GM12872 (cell line): ENCODE results near the gene RPS6KL1.

Source experiments
- TF ChIP-seq, protein P1 (sequence below): IDR thresholded peaks from 3 replicates; pipeline ENCODE4 v1.5.1; 2011; ENCODE audit warnings: low read depth, mild to moderate bottlenecking, low read length, moderate library complexity; ENCODE audit not compliant: insufficient read depth

RPS6KL1 gene

DNA sequence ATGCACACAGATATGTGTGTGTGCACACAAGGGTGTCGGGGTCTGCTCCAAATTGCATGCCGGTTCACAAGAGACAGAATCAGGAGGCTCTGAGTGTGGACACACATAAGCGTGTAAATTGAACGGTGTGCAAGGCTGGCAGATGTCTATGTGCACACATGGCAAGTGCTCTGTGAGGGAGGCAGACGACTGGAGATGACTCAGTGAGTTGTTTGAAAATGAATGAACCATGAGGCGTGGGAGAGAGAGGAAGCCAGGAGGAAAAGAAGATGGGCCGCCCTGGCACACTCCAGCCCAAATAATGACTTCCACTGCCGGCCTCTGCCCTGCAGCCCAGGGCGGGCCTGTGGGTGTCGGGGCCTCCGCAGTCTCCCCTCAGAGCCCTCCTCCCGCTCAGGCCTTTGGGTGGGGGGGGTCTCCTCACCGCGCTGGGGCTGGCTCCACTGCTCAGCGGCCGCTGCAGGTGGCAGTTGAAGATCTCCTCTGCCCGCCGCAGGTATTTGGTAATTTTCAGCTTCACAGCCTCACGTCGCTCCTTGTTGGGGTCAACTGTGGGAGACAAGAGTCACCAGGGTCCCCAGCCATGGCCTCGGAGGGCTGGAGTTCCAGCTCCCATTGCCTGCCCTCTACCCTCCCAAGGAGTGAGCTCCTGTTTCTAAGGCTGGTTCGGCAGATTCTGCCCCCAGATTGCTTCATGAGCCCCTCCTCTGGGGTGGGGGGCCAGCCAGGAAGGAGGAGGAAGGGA lies 3.5 kb downstream of the RPS6KL1 start:
- TF ChIP-seq, protein P1, sequence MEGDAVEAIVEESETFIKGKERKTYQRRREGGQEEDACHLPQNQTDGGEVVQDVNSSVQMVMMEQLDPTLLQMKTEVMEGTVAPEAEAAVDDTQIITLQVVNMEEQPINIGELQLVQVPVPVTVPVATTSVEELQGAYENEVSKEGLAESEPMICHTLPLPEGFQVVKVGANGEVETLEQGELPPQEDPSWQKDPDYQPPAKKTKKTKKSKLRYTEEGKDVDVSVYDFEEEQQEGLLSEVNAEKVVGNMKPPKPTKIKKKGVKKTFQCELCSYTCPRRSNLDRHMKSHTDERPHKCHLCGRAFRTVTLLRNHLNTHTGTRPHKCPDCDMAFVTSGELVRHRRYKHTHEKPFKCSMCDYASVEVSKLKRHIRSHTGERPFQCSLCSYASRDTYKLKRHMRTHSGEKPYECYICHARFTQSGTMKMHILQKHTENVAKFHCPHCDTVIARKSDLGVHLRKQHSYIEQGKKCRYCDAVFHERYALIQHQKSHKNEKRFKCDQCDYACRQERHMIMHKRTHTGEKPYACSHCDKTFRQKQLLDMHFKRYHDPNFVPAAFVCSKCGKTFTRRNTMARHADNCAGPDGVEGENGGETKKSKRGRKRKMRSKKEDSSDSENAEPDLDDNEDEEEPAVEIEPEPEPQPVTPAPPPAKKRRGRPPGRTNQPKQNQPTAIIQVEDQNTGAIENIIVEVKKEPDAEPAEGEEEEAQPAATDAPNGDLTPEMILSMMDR = no peak

DNA sequence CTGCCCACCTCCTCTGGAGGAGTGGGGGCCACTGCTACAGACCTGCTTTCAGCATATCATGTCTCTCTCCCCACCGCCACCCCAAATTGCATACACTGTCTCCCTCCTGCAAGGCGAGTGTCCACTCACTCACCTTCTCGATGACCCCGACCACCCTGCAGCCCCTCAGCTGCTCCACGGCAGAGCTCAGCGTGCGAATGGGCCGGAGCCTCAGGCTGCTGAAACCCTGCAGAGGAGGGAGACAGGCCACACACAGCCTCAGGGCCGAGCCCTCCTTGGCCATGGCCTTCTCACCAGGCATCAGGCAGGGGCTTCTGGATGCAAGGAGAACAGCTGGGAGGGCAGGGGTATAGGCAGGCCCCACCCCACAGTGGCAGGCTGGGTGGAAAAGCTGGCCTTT lies 4.7 kb downstream of the RPS6KL1 start:
- TF ChIP-seq, protein P1 = no peak

GRCh38 chr14:74917646-74918081 lies 5.4 kb downstream of the RPS6KL1 start:
- TF ChIP-seq, protein P1 = no peak

- TF ChIP-seq, protein P1 = no peak
These were observed 5.9 kb downstream of the RPS6KL1 start for GRCh38 chr14:74917178-74917543.

DNA sequence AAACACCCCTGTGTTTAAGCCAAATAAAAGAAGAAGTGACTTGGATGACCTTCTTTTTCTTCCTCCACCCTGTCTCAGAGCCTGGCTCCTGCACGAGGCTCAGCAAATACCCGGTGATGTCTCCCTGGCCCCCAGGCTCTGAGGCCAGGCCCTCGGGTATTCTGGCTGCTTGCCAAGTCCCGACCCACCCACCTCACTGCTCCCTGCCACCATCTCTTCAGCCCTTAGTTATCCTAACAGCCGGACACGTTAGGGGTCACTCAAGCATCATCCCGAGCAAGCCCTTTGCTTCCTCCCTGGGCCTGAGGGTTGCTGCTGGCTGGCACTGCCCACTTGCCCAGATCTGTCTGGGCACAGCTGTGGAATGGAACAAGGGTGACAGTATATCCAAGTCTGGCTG lies 7.2 kb downstream of the RPS6KL1 start:
- TF ChIP-seq, protein P1 = no peak

- TF ChIP-seq, protein P1 = no peak
These were observed 7.6 kb downstream of the RPS6KL1 start for GRCh38 chr14:74915426-74915825.

- TF ChIP-seq, protein P1 = peak; percentile 74
These were observed 9.0 kb downstream of the RPS6KL1 start for GRCh38 chr14:74913986-74914573.
